Stimulated activated CD4-positive, alpha-beta T cell treated with anti-CD3 and anti-CD28 coated beads, TNF-alpha, amount 100 ng/mL, for 48 hours (primary cell): ENCODE results near the gene AFF2.

Experiments used
- DNase-seq, 3 donors: peaks; one replicate each; pipeline ENCODE4 v3.0.0-alpha.2; 2020; ENCODE audit warnings: low read depth in 3 of 3

Gene AFF2

DNA sequence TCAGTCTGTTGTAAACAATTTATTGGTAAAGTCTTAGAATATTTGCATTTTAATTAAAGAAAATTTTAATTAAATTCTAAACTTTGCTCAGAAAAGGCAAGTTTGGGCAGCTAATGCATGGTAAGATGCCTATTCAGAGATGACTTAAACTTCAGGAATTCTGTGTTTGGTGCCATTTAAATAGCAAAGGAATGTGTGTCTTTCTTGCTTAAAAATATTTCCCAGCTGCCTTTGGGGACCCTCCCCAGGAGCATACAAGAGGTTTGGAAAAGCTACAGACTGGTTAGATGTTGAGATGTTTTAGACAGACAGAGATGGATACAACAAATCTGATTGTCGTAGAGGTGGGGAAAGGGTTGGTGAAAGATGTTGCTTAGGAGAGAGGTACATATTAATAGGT is 36.5 kb downstream of the AFF2 start:
- no peak for DNase-seq

DNA sequence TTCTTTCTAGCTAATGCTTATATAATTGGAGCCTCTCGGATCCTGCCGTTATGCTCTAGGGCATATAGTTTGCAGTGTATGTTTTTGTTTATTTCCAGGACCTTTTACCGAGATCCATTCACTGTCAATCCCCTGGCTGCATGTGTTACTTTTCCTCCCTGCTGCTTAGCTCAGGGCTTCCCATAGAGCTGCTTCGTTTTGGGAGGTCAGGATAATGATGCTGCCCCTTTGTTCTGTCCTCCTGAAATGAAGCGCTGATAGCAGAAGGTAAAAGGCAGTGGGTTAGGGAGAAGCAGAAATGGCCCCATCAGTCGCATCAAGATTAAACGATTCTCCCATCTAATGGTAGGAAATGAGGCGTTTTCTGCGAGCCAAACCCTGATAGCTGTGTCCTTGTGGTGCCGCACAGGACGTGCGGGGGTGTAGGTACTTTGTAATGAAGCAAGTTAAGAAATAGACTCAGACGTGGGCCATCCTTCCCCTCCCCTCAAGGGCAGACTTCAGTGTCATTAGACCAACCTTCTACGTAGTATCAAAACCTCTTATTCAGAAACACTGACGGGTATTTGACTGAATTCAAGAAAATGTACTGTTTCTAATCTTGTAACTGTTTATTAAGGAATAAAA is 37.3 kb downstream of the AFF2 start:
- DNase-seq = no peak

DNA sequence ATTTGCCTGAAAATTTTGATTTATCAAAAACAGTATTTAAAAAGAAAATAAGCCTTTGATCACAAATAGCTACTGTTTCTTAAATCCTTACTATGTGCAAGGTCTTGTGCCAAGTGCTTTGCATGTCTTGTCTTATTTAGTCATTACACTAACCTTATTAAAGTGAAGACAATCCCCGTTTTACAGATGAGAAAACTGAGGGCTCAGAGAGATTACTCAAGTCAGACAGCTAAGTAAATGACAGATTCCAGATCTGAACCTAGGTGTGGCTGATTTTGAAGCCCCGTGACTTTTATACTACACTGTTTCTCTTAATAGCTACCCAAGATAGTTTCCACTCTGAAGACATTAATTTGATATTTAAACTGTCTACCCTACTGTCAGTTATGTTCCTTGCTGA is 38.2 kb downstream of the AFF2 start:
- no peak for DNase-seq

DNA sequence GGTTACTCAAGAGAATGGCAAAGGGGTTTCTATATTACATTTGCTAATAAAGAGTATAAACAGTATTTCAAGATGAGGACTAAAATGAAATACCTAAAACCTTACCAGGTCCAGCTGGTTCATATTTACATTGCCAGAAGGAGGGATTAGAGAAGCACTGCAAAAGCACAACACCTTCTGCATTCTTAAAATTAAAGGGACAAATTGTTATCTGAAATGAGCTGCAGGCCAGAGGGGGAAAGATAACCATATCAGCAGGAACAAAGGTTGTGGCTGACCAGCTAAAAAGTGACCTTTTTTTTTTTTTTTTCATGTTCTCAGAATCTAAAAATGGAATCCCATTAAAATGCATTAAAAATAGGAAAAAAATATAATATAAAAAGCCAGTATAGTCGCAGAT is 39.7 kb downstream of the AFF2 start:
- DNase-seq = no peak

DNA sequence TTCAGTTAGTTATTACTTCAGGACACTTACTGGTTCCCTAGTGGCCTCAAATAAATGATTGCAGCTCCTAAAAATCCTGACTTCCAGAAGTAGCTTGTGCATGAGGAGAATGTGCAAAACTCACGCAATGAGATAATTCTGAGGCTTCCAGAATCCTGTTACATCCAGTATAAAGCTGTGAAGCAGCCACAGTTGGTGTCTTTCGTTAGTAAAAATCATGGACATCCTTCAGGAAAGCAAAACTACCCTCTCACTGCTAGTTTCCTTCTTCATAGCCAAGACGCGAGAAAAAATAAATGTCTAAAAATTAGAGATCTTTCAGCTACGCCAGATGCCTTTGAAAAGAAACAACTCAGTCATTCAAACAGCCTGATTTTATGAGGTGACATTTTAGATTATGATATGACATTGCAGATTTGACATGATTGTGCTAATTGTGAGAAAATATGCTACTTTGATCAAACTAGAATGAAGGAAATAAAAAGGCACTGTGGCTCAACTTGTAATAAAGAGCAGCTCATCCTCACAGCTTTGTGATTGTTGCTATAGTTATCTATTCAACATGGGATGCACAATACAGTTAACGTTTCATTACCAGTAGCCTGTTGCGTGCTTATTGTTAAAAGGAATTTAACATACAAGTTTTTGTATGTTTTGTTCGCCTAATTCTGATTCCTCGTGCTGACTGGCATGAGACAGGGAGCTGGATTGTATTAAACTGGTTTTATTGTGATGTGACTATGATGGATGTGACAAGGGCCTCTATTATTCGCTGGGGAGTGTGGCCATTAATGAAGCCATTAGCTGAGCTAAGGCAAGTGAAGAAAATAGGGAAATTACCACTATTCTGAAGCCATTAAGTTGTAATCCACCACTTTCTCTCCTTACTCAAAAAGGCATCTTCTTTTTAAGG is 40.5 kb downstream of the AFF2 start:
- DNase-seq = no peak

DNA sequence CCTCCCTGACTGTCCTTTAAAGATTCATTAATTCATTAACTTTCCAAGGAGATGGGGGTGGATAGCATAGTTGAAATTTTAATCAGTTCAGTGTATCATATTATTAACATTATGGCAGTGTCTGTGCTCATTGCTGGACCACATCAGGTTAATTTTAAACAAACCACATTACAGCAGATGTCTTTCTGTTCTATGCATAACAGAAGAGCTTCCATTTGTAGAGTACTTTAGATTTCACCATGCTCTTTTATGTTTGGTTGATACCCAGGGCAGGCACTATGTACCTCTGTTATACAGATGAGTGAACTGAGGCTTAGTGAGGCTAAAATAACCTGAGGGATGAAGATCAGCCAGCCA is 41.1 kb downstream of the AFF2 start:
- no peak for DNase-seq

DNA sequence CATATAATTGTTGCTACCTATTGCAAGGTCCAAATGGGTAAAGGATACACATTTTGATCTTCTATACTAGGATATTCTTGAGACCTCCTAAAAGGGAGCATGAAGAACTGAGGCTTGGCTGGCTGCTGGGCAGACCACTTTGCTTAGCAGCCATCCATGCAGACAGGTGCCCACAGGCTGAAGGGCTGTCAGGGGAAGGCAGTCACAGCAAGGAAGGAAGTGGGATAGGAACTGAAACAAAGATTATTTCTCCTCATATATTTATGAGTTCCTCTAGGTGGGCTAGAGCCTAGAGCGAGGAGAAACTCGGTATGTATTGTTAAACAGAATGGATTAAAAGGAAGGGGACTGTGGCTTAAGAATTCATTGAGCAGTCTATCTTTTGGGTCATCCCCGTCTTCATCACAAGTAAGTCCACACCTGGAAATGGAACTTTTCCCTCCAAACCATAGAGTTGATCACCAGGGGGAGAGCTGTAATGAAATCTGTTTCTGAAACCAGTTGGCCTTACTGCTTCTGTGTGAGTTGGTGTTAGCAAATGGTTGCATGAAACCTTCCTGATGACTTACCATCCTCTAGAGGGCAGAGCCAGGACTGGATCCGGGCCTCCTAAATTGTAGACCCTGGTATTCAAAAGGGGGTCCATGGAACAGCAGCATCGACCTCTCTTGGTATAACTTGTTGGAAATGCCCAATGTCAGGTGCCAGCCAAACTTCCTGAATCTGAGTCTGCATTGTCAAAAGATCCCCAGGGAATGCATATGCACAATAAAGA is 42.3 kb downstream of the AFF2 start:
- no peak for DNase-seq

DNA sequence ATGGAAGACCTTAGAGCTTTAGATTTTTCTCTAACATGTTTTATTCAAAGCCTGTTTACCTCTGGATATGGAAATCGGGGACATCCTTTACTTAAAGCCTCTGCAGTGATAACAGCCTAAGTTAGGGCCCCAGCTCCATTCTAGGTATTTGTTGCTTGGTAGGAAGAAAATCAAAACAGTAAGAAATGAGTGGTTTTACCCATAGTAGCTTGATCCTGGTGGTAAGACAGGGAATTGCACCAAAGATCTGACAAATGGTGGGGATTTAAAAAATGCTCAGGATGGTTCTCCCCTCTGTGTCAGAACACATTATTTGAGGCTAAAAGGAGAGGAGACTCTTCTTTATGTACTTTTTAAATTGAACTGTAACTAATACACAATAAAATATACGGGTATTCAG is 52.4 kb downstream of the AFF2 start:
- DNase-seq = no peak

DNA sequence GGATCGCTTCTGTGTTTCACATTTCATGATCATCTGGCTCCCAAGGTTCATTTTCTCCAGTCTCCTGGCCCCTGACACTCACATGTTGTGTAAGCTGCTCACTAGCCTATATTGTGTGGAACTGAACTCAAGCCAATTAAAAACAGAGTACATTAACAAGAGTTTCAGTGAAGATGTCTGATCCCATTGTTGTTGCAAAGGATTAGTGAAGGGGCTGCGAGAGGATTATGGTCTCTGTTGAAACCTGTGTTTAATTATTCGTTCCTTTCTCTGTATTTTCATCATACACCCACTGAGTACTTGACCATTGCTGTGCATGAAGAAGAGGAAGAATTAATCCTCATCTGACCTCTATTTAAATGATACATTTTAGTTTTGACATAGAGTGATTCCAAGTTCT is 54.7 kb downstream of the AFF2 start:
- no peak for DNase-seq

DNA sequence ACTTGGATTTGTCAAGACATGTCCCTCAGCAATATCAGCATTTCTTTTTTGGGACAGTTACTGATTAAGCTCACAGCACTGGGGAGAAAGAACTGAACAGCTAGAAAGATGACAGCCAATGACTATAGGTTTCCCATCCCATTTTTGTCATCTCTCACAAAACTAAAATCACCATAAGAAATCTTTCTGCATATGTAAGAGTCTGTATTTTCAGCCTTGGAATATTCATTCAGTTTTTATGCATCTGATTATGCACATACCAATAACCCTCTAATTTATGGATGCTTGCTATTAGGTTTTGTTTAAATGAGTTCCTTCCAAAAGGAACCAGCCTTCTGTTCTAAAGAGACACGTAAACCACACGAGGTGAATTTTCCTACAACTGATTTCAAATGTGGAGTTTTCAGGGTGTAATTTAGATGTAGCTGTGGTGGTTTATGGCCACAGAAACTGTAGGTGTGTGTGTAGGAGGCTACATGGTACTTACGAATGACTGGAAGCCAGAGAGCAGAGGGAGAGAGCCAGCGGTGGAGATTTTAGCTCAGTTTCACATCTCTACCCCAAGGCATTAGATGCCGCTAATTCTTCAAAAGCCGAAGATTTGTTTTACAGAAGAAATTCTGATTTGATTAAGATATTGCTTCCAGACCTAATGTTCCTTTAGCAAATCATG is 55.3 kb downstream of the AFF2 start:
- DNase-seq = no peak

DNA sequence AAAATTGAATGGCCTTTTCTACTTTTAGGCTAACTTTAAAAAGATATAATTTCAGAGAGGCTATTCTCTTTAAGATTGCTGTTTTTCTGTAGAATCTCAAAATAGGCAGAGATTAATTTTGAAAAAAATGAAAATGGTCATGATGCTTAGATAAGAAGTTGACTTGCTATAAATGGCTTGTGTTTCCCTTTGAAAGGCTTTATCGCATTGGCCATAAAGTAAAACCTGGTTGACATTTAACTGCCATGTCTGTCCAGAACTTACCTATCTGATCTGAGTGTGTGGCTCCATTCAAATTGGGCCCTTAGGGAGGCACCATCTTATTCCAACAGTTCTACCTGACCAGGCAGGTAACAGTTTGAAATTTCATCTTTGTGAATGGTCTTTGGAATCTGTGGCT is 56.1 kb downstream of the AFF2 start:
- no peak for DNase-seq

DNA sequence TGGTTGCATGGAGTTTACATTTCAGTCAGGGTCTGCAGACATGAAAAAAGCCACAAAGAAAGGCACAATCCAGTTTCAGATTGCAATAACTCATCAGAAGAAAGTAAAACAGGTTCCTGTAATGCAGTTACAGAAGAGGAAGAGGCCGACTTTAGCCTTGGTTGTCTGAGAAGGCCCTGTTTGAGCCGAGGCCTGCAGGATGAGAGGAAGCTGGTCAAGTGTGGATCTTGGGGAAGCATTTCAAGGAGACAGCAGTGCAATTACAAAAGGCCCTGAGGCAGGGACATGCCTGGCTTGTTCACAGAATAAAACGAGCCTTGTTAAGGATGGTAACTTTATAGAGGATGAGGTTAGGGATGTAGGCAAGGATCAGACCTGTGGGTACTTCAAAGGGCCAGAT is 62.4 kb downstream of the AFF2 start:
- DNase-seq = no peak

DNA sequence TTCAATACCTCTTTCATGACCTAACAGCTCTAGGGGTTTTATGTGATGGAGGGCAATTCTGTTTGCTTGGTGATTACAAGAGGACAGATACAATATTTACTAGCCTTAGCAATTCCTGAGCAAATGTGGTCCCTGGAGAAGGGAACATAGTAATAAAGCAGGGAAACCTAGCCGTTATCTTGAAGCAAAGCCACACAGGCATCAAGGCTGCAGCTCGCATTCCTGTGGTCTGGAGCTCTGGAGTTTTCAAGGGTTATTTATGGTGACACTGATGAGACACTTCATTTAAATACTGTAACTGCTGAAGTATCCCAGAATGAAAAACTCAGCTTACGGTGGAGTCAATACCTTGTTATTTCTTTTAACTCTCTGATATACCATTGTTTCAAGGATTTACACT is 66.8 kb downstream of the AFF2 start:
- DNase-seq = no peak

DNA sequence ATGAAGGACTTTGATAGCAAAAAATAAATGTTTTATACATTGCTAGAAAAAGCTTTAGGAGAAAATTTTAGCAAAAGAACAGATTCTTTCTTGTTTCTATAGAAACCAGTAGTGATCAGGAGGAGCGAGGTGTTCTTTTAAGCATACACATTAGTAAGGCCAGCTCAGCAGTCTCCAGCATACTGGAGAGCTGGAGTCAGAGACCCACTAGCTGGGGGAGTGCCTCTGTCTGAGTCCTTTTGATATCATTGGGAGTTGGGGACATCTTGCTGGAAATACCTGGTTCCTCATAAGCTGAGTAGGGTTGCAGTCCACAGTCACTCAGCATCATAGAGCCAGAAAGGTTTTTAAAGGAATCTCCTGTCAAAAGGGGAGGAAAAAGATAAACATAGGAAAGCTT is 67.4 kb downstream of the AFF2 start:
- DNase-seq = no peak

DNA sequence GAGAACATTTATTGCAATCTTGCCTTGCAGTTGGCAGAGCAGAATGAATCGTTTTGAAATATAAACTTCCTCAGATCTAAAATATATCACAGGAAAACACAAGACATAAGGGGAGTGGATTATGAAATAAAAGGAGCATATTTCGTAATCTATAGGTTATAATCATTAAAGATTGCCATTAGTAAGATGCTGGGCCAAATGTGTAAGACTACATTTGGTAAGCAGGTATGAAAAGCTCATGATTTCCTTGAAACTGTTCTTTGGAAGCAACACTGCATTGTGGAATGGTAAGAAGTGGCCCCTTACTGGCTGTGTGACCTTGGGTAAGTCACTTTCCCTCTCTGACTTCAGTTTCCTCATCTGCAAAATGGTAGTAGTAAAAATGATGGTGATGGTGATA is 68.3 kb downstream of the AFF2 start:
- no peak for DNase-seq

DNA sequence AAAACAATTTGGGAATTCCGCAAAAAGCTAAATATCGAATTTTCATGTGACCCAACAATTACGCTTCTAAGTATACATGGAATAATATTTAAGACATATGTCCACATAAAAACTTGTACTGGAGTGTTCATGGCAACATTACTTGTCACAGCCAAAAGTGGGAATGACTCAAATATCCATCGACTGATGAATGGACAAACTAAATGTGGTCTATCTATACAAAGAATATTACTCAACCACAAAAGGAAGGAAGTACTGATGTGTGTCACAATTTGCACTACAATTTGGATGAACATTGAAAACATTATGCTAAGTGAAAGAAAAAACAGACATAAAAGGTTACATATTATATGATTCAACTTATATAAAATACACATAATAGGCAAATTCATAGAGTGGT is 71.9 kb downstream of the AFF2 start:
- DNase-seq = no peak

DNA sequence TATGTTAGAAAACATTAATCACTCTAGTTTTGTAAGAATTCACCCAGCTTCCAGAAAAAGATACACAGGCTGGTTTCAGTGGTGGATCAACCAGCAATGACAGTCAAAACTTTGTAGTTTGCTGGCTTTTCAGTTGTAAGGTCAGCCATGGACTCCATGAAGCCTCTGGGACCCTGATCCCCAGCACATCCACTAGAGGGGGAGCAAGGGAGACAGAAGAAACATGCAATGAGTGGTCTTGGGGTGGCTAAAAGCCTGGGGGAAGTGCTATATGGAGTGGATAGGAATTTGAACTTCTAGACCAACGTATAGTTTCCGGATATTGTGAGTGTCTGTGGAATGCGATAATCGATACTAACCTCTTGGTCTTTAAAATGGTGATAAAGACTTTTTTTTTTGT is 72.7 kb downstream of the AFF2 start:
- DNase-seq = no peak

DNA sequence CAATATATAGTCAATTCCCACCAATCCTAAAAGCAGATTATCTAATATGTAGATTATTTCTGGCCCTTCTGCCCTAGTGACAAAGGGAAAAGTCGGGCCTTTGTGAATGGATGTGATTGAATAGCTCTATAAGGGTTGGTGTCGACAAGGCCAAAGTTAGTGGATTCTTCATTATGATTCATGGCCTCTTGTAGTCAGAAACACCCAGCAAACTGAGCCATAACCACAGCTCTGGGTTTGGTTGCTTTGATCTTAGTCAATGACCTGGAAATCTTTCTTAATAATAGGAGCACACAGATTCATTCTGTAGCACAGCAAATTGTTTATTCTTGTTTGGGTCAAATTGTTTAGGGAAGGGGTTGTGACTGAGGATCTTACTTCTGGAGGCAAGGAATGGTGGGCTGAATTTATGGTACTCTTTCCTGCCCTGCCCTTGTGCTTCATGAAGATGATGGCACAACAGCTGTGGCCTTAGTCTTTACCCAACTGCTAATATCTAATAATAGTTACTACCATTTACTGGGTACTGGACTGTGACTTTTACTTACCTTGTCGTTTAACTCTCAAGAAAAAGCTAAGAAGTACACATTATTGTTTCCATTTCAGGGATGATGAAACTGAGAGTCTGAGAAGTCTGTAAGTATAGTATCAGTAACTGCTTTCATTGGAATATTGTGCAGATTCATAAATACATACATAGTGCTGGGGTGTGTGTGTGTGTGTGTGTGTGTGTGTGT is 74.0 kb downstream of the AFF2 start:
- DNase-seq = no peak

DNA sequence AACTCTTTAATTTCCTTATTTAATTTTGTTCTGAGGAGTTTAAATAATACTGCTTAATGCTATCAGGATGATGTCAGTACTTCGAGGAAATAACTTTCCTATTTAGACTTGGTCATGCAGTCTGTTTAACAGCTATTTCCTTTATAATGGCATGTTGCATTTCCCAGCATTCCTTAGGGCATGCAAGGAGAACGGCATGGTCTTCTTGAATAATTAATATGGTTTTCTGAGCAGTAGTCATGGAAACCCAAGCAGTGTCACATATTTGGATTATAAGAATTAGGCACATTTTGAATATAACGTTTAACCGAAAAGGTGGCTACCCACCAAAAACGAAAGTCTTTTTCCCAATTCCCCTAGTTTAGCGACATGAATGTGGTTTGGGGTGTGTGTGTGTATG is 76.0 kb downstream of the AFF2 start:
- DNase-seq = no peak

DNA sequence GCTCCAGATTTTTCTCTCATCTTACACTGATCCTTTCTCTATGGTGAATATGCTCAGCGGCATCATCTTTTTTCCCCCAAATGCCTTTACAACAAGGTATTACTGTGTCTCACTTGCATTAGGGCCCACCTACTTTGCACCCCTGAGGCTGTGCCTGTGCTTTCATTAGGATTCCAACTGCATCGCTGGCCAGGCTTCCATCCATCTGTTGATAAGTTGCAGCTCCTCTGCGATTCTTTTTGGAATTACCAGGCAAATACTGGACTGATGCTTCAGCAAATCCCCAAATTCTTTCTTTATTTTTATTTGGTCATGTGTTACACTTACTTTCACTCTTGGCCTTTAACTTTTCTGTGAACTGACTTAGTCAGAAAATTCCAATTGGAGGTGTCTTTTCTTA is 77.3 kb downstream of the AFF2 start:
- no peak for DNase-seq

DNA sequence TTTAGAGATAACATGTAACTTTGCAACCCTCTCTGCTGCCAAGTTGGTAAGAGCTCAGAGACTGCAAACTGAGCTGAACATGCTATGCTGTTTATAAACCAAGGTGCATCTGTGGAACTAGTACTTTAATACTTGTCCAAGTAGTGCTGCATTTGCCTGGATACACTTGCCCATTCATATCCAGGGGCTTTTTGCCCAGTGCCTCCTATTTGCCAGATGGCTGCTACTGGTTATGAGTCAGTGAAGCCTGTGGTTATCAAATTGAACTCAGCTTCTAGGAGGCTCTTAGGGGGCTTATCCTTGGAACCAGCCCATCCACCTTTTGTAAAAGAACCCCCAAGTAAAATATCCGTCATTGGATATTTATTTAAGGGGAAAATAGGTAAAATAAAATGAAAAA is 79.6 kb downstream of the AFF2 start:
- no peak for DNase-seq

DNA sequence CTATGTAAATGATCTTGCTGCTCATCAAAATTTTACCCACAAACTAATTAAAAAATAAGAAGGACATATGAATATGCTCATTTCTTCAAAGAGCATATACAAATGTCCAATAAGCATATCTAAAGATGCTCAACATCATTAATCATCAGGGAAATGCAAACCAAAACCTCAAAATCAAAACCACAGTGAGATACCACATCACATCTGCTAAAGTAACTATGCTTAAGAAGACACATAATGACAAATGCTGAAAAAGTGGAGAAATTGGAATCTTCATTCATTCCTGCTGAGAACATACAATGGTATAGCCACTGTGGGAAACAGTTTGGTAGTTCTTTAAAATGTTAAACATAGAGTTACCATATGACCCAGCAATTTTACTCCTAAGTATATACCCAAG is 81.9 kb downstream of the AFF2 start:
- DNase-seq = no peak
